WTC11 (cell line): ENCODE results near the gene NPIPB2. TPM values are rescaled to one million over a fixed set of nuclear protein-coding genes. Genes with fewer than 3 reads are reported as not detected.

ENCODE experiments used
- ATAC-seq: fragments of 200-7000 bp; cut with Tn5 transposase; 2 replicates; pipeline ENCODE4 v1.10.0; 2021; ENCODE audit warnings: mild to moderate bottlenecking, moderate library complexity
- CTCF ChIA-PET: fragments of 300-600 bp; sonication (Branson Sonifier 250); formaldehyde crosslinking; loops from one replicate; lab custom pipeline; 2021; ENCODE audit warnings: antibody characterized with exemption; lab: Charles Lee
- POLR2A ChIA-PET: fragments of 350-600 bp; sonication (Branson Sonifier 250); formaldehyde crosslinking; loops from one replicate; lab custom pipeline; 2021; ENCODE audit warnings: antibody characterized with exemption; lab: Charles Lee
- DNase-seq: peaks from one replicate; pipeline ENCODE4 v3.0.0; 2021; ENCODE audit warnings: low spot score
- H3K27ac Mint-ChIP-seq: 2 replicates; pipeline ENCODE4 v1.8.0; 2021; ENCODE audit warnings: mixed read lengths
- H3K27me3 Mint-ChIP-seq: 2 replicates; pipeline ENCODE4 v1.8.0; 2021; ENCODE audit warnings: low read depth, mild to moderate bottlenecking, moderate library complexity, mixed read lengths
- H3K36me3 Mint-ChIP-seq: 2 replicates; pipeline ENCODE4 v1.8.0; 2021; ENCODE audit warnings: mixed read lengths
- H3K4me1 Mint-ChIP-seq: 2 replicates; pipeline ENCODE4 v1.8.0; 2022; ENCODE audit warnings: mixed read lengths
- H3K4me3 Mint-ChIP-seq: 2 replicates; pipeline ENCODE4 v1.8.0; 2021; ENCODE audit warnings: mild to moderate bottlenecking, moderate library complexity, mixed read lengths
- H3K9me3 Mint-ChIP-seq: 2 replicates; pipeline ENCODE4 v1.8.0; 2021; ENCODE audit warnings: mixed read lengths
- ATF1 ChIP-seq: sonication (generic); formaldehyde crosslinking; IDR thresholded peaks from 2 replicates; pipeline ENCODE4 v1.8.1; 2023; ENCODE audit warnings: mild to moderate bottlenecking, moderate library complexity, missing genetic modification reagents
- EMX1 ChIP-seq: fragments of 250-450 bp; sonication (Bioruptor Pico); IDR thresholded peaks from 2 replicates; pipeline ENCODE4 v1.8.0; 2021; ENCODE audit warnings: mild to moderate bottlenecking
- IRF2 ChIP-seq: sonication (generic); formaldehyde crosslinking; IDR thresholded peaks from 2 replicates; pipeline ENCODE4 v1.8.0; 2022; ENCODE audit warnings: low read depth, missing genetic modification reagents, borderline replicate concordance
- KAT7 ChIP-seq: sonication (generic); formaldehyde crosslinking; IDR thresholded peaks from 2 replicates; pipeline ENCODE4 v1.8.1; 2023; ENCODE audit warnings: missing genetic modification reagents, mild to moderate bottlenecking, borderline replicate concordance
- NFATC4 ChIP-seq: fragments of 250-450 bp; sonication (Bioruptor Pico); IDR thresholded peaks from 2 replicates; pipeline ENCODE4 v1.9.0; 2021; ENCODE audit warnings: mild to moderate bottlenecking
- NFYB ChIP-seq: sonication (generic); formaldehyde crosslinking; conservative IDR thresholded peaks from 2 replicates; pipeline ENCODE4 v1.8.0; 2022; ENCODE audit warnings: low read depth, missing genetic modification reagents
- RELA ChIP-seq: sonication (generic); formaldehyde crosslinking; IDR thresholded peaks from 2 replicates; pipeline ENCODE4 v1.8.1; 2022; ENCODE audit warnings: missing genetic modification reagents, mild to moderate bottlenecking, borderline replicate concordance
- TP53 ChIP-seq: sonication (generic); formaldehyde crosslinking; IDR thresholded peaks from 2 replicates; pipeline ENCODE4 v1.8.1; 2023; ENCODE audit warnings: mild to moderate bottlenecking, missing genetic modification reagents
- total RNA-seq: library from RNA; stranded (reverse); gene quantifications from 3 replicates; pipeline ENCODE4 v1.2.3, GENCODE V29; 2021
- TF ChIP-seq, protein P1 (sequence below): sonication (generic); formaldehyde crosslinking; IDR thresholded peaks from 2 replicates; pipeline ENCODE4 v1.8.0; 2022; ENCODE audit warnings: mild to moderate bottlenecking, missing genetic modification reagents
- TF ChIP-seq, protein P2 (sequence below): sonication (generic); formaldehyde crosslinking; IDR thresholded peaks from 2 replicates; pipeline ENCODE4 v1.8.1; 2022; ENCODE audit warnings: missing genetic modification reagents, borderline replicate concordance
- TF ChIP-seq, protein P3 (sequence below): sonication (generic); formaldehyde crosslinking; IDR thresholded peaks from 2 replicates; pipeline ENCODE4 v1.8.1; 2023; ENCODE audit warnings: mild to moderate bottlenecking, missing genetic modification reagents, moderate library complexity
- TF ChIP-seq, protein P4 (sequence below): sonication (generic); formaldehyde crosslinking; IDR thresholded peaks from 2 replicates; pipeline ENCODE4 v1.8.0; 2022; ENCODE audit warnings: missing genetic modification reagents
- TF ChIP-seq, protein P5 (sequence below): sonication (generic); formaldehyde crosslinking; IDR thresholded peaks from 2 replicates; pipeline ENCODE4 v1.8.0; 2022; ENCODE audit warnings: mild to moderate bottlenecking, missing genetic modification reagents
- TF ChIP-seq, protein P6 (sequence below): sonication (generic); formaldehyde crosslinking; IDR thresholded peaks from 2 replicates; pipeline ENCODE4 v1.8.1; 2023; ENCODE audit warnings: mild to moderate bottlenecking, missing genetic modification reagents

NPIPB2 gene
- total RNA-seq, 1 experiment from 2014 or later = 14.4 TPM

DNA sequence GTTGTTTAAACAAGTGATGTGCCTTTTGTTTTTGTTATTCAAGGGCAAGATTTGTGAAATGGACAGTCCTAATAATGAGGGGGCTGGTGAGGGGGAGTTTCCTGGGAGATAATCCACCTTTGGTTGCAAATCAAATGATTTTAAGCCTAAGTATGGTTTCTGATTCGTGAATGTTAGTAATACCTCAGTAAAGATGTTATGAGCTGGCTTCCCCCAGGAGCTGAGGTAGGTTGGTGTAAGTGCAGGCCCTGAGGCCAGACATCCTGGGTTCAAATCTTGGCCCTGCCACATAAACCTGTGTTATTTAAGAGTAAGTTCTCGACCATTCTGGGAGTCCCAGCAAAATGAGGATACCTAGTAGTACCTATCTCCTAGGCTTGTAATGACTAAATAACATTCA, 36.2 kb upstream of the NPIPB2 start (continued):
- TF ChIP-seq, protein P1, sequence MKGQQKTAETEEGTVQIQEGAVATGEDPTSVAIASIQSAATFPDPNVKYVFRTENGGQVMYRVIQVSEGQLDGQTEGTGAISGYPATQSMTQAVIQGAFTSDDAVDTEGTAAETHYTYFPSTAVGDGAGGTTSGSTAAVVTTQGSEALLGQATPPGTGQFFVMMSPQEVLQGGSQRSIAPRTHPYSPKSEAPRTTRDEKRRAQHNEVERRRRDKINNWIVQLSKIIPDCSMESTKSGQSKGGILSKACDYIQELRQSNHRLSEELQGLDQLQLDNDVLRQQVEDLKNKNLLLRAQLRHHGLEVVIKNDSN (CRISPR knock-in tag) = no peak
- TF ChIP-seq, protein P2, sequence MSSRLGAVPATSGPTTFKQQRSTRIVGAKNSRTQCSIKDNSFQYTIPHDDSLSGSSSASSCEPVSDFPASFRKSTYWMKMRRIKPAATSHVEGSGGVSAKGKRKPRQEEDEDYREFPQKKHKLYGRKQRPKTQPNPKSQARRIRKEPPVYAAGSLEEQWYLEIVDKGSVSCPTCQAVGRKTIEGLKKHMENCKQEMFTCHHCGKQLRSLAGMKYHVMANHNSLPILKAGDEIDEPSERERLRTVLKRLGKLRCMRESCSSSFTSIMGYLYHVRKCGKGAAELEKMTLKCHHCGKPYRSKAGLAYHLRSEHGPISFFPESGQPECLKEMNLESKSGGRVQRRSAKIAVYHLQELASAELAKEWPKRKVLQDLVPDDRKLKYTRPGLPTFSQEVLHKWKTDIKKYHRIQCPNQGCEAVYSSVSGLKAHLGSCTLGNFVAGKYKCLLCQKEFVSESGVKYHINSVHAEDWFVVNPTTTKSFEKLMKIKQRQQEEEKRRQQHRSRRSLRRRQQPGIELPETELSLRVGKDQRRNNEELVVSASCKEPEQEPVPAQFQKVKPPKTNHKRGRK (CRISPR knock-in tag) = no peak
- TF ChIP-seq IRF2 (CRISPR knock-in tag) (no peak), EMX1 (CRISPR knock-in tag) (no peak)

DNA sequence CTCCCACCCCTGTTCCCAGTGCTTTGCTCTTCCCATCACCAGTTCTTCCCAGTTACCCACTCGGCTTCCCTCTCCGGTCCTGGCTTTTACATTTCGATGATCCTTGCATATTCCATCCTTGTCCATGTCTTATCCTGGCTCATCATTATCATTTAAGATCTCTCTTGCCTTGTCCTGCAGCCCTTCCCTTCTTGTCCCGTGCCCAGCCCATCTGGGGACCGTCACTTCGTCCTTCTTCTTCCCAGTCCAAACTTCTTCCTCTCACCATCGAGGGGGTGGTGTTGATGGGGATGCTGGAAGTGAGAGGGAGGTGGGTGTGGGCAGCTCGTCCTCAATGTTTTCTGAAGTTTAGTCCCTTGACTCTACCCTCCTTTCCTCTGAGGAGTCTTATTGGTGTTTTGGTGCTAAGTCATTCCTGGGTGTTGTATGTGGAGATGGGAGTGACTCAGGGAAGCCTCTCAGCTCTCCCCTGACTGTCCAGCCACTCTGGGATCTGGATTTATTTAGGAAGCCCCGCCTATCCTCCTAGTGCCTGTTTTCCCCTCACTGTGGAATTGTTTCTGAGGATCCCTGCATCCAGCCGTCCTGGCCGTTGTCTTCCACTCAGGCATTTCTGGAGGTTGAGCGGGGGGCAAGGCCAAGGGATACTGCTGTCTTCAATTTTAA, 35.7 kb upstream of the NPIPB2 start:
- Mint-ChIP-seq H3K36me3 (no peaks in the 10 kb centered on the region; the same call in 1 of the 2 replicates), H3K27ac (peak overlapping the region; percentile 10; the same call in 1 of the 2 replicates), H3K4me3 (peak overlapping the region; percentile 100), H3K9me3 (no peaks in the 10 kb centered on the region), H3K4me1 (peaks cover 22% of the 10 kb centered on the region), H3K27me3 (no peaks in the 10 kb centered on the region)
- DNase-seq (no peak), ATAC-seq (no peak)
- CTCF ChIA-PET = interaction anchor here (0.9 to 1.8 kb wide), 3 partner anchors 9 to 196 kb away, joined by 3 to 15 read pairs (median 5); no protein-coding TSS in a partner anchor
- TF ChIP-seq, protein P3, sequence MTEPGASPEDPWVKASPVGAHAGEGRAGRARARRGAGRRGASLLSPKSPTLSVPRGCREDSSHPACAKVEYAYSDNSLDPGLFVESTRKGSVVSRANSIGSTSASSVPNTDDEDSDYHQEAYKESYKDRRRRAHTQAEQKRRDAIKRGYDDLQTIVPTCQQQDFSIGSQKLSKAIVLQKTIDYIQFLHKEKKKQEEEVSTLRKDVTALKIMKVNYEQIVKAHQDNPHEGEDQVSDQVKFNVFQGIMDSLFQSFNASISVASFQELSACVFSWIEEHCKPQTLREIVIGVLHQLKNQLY (CRISPR knock-in tag) = no peak
- TF ChIP-seq, protein P4, sequence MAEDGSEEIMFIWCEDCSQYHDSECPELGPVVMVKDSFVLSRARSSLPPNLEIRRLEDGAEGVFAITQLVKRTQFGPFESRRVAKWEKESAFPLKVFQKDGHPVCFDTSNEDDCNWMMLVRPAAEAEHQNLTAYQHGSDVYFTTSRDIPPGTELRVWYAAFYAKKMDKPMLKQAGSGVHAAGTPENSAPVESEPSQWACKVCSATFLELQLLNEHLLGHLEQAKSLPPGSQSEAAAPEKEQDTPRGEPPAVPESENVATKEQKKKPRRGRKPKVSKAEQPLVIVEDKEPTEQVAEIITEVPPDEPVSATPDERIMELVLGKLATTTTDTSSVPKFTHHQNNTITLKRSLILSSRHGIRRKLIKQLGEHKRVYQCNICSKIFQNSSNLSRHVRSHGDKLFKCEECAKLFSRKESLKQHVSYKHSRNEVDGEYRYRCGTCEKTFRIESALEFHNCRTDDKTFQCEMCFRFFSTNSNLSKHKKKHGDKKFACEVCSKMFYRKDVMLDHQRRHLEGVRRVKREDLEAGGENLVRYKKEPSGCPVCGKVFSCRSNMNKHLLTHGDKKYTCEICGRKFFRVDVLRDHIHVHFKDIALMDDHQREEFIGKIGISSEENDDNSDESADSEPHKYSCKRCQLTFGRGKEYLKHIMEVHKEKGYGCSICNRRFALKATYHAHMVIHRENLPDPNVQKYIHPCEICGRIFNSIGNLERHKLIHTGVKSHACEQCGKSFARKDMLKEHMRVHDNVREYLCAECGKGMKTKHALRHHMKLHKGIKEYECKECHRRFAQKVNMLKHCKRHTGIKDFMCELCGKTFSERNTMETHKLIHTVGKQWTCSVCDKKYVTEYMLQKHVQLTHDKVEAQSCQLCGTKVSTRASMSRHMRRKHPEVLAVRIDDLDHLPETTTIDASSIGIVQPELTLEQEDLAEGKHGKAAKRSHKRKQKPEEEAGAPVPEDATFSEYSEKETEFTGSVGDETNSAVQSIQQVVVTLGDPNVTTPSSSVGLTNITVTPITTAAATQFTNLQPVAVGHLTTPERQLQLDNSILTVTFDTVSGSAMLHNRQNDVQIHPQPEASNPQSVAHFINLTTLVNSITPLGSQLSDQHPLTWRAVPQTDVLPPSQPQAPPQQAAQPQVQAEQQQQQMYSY (CRISPR knock-in tag) = peak; percentile 68
- TF ChIP-seq NFATC4 (CRISPR knock-in tag) = no peak
- POLR2A ChIA-PET = interaction anchor here (1.3 kb wide), 1 partner anchor 18 kb away, joined by 6 read pairs; no protein-coding TSS in a partner anchor

DNA sequence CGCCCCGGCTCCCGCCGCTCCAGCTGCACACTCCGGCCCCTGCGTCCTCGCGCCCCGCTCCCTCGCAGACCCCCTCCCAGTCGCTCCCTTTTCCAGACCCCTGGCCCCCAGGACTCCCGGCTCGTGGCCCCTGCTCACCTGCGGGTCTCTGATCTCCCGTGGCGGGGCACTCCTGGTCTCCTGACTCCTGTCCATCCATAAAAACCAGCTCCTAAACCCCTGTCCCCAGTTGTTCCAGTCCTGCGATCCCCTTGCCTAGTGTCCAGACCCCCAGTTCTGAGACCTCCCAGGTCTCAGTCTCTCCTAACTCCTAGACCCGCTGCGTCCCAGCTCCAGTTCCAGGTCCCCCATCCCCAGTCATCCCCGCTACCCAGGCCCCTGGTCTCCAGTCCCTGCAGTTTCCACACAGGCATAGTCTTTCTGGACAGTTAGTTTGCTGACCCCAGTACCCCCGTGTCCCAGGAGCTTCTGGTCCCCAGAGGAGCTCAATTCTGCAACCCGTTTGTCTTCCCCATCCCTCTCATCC, 35.1 kb upstream of the NPIPB2 start:
- H3K27ac Mint-ChIP-seq = no peak overlapping the region
- H3K9me3 Mint-ChIP-seq = no peaks in the 10 kb centered on the region
- H3K27me3 Mint-ChIP-seq = no peaks in the 10 kb centered on the region
- POLR2A ChIA-PET = interaction anchor here (0.7 to 1.3 kb wide), 2 partner anchors 18 to 47 kb away, joined by 3 to 6 read pairs; no protein-coding TSS in a partner anchor
- DNase-seq (no peak), ATAC-seq (peak; percentile 21)
- CTCF ChIA-PET = interaction anchor here (0.7 to 1.8 kb wide), 4 partner anchors 8 to 197 kb away, joined by 3 to 15 read pairs (median 4); no protein-coding TSS in a partner anchor
- no peaks in the 10 kb centered on the region; the same call in 1 of the 2 replicates for H3K36me3 Mint-ChIP-seq
- peaks cover 22% of the 10 kb centered on the region for H3K4me1 Mint-ChIP-seq
- TF ChIP-seq ATF1 (CRISPR knock-in tag) = no peak
- TF ChIP-seq NFYB (CRISPR knock-in tag) = no peak
- 0 out of 2 replicates have a peak, but pooled peaks have one; percentile 29 for TF ChIP-seq RELA
- TF ChIP-seq TP53 (CRISPR knock-in tag) = no peak
- H3K4me3 Mint-ChIP-seq = peak overlapping the region; percentile 100

DNA sequence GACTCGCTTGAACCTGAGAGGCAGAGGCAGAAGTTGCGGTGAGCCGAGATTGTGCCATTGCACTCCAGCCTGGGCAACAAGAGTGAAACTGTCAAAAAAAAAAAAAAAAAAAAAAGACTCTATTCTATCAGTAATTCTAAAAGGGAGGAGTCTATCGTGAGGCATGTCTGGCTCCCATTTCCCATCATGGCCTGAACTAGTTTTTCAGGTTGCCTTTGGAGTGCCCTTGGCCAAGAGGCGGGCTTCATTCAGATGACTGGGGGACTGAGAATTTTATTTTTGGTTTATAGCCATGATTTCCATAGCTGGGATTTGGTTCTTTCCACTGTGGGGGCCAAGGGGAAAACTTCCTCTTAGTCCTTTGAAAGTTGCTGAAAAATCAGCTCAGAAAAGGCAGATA, 31.2 kb upstream of the NPIPB2 start:
- Mint-ChIP-seq H3K9me3 (no peaks in the 10 kb centered on the region), H3K4me1 (peaks cover 22% of the 10 kb centered on the region), H3K27me3 (no peaks in the 10 kb centered on the region), H3K36me3 (no peaks in the 10 kb centered on the region; the same call in 1 of the 2 replicates), H3K27ac (no peak overlapping the region), H3K4me3 (no peak overlapping the region)
- CTCF ChIA-PET = interaction anchor here (1.4 to 2.3 kb wide), 3 partner anchors 14 to 95 kb away, joined by 4 to 21 read pairs (median 7); no protein-coding TSS in a partner anchor
- no peak for DNase-seq
- no peak for ATAC-seq
- POLR2A ChIA-PET = interaction anchor here (0.6 to 0.7 kb wide), 2 partner anchors 33 to 134 kb away, joined by 4 to 5 read pairs; no protein-coding TSS in a partner anchor
- TF ChIP-seq, protein P5, sequence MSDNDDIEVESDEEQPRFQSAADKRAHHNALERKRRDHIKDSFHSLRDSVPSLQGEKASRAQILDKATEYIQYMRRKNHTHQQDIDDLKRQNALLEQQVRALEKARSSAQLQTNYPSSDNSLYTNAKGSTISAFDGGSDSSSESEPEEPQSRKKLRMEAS (CRISPR knock-in tag) = no peak
- TF ChIP-seq, protein P3 (CRISPR knock-in tag) = no peak
- no peak for TF ChIP-seq NFATC4 (CRISPR knock-in tag)
- TF ChIP-seq, protein P6, sequence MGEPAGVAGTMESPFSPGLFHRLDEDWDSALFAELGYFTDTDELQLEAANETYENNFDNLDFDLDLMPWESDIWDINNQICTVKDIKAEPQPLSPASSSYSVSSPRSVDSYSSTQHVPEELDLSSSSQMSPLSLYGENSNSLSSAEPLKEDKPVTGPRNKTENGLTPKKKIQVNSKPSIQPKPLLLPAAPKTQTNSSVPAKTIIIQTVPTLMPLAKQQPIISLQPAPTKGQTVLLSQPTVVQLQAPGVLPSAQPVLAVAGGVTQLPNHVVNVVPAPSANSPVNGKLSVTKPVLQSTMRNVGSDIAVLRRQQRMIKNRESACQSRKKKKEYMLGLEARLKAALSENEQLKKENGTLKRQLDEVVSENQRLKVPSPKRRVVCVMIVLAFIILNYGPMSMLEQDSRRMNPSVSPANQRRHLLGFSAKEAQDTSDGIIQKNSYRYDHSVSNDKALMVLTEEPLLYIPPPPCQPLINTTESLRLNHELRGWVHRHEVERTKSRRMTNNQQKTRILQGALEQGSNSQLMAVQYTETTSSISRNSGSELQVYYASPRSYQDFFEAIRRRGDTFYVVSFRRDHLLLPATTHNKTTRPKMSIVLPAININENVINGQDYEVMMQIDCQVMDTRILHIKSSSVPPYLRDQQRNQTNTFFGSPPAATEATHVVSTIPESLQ (CRISPR knock-in tag) = no peak
- no peak for TF ChIP-seq KAT7
